GM19328 (cell line): ENCODE data around the gene RARG.

Source experiments
- ATAC-seq: cut with Tn5 transposase; IDR thresholded peaks from one replicate; pipeline ENCODE4 v1.9.1; 2021; ENCODE audit warnings: mild to moderate bottlenecking, moderate library complexity; ENCODE audit not compliant: unreplicated experiment

The RARG gene

DNA sequence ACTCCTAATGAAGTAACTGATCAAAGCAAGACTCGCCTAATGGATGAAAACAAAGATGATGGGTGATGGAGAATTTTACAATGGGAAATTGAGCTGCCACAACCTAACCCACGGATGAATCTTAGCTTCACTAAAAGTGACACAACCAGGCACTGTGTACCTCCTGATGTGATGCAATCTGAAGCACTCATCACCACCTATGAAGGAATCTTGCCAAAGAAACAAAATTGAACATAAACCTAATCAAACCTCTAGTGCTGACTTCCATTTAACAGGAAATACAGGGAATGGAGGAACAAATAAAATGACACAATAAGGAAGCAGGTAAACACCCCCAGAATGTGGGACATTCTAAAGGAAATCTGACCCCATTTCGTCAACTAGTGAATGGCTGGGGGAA, 13.3 kb upstream of the RARG start:
- no peak for ATAC-seq

DNA sequence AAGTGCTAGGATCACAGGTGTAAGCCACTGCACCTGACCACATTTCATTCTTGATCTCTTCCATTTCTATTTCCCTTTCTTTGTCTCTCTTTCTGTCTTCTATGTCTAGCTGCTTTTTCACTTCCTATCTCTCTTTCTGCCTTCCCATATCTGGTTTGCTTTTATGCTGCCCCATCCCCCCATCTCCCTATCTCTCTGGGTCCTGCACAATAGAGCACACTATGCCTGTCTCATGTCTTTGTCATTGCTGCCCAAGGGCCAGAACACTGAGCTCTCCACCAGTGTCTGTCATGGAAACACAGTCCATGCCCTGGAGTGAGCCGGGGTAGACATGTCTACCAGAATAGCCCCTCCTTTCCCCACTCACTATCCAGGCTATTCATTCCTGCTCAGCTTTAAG, 12.3 kb upstream of the RARG start:
- ATAC-seq, result no peak

DNA sequence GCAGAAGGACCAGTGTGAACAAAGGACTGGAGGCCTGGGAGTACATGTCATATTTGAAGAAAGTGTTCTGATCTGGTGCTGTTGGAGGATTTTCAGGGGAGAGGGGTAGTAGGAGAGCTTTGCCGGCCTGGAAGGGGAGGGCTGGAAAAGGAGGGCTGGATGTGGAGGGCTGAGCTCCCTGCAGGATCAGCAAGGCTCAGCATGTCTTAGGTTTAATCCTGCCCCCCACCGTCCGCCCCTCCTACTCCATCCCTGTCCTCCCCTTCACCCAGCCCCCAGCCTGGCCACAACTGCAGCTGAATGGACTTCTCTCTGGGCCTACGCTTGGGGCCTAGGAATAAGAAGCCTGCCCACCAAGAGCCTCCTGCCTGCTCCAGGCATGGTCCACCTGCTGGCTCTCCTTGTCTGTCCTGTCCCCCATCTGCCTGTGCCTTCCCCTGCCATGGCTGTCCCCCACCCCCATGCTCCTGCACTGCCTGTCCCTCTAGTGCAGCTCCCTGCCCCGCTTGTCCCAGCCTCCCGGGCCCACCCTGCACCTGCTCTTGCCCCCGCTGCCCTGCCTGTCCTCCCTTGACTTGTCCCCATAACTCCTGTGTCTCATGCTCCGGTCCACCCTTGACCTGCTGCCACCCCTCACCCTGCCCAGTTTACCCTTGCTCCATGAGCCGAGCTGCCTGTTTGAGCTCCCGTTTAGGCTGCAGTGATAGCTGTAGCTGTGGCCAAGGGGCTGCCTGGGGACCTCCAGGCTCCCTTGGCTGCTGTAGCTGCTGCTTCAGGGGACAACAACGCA, 9.8 kb upstream of the RARG start:
- ATAC-seq, result no peak

DNA sequence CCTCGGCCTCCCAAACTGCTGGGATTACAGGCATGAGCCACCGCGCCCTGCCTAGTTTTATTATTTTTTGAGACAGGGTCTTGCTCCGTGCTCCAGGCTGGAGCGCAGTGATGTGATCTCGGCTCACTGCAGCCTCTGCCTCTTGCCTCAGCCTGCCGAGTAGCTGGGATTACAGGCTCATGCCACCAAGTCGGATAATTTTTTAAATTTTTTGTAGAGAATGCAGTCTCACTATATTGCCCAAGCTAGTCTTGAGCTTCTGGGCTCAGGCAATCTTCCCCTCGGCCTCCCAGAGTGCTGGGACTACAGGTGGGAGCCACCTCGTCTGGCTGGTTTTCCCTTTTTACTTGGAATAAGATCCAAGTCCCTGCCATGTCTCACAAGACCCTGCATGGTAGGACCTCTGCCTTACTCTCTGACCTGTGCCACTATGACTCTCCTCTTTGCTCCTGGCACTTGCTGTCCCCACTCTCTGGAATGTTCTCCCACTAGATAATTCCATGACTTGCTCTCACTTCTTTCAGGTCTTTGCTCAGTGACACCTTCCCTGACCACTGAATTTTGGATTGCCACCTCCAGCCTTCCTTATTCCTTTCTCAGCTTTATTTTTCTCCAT, 7.7 kb upstream of the RARG start:
- ATAC-seq, result no peak

DNA sequence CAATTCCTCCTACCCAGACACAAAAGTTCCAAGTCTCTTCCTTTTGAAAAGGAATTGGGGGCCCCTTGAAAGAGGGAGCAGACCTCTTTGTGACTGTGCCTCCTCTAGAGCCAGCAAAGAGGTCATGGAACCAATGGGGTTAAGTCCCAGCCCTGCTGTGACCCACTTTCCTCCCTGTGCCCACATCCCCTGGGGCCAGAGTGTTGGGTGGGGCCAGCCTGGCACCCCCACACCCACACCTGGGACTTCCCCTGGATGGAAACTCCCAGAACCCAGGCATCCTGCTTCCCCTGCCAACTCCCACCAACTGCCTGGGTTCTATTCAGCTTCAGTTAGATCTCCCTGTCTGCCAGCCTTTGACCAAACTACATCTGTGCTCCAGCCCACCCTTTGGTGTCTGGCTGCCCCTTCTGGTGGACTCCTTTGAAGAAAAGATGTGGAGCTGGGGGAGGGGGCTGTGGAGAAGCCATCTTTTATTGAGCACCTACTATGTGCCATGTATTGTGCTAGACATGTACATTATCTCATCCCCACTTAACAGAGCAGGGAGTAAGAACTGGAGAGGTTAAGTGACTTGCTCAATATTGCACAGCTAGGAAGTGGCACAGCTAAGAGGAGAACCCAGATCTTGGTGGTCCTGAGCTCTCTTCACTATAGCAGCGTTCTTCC, 4.6 kb upstream of the RARG start:
- ATAC-seq, result no peak

DNA sequence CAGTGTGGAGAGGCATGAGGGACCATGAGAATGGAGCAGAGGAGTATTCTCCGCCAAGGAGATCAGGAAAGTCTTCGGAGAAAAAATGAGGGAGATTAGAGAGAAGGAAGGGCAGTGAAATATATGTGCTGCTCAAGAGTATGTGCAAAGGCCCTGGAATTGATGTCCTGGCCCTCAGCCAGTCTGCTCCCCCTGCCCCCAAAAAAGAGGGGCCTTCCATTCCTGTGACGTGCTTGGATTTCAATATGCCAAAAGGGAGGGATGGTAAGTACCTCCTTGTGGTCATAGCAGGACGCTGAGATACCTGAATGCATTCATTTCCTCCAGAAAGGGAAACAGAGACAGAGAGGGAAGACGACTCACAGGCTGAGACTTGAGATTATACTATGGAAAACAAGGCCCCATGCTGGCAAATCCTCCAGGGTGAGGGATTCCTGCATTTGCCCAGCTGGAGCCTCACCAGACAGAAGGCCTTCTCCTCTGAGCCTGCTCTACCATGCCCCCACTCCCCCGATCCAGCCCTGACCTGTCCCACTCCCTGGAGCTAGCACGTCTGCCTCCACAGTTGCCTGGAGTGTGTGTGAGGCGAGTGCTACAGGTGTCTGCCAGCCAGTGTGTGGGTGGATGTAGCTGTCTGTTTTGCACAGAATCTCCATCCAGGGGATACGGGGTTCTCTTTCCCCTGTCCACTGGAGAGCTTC, 3.9 kb upstream of the RARG start:
- ATAC-seq, result no peak

DNA sequence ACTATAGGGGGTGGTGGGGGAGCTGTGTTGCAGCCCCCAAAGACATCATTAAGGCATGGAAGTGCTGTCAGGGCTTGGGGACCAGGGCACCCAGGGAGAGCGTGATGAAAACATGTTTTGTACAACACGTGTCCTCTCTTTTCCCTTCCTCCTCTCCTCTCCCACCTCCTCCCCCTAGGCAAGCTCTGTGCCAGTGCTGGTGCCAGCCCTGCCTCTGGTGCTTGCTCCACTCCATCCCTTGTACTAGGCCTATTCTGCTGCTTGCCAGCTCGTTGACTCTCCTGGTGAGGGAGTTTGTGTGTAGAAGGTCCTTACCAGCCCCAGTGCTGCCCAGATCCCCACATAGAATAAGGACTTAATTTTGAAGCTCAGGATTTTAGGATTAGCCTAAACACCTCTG, 3.2 kb upstream of the RARG start:
- no peak for ATAC-seq

DNA sequence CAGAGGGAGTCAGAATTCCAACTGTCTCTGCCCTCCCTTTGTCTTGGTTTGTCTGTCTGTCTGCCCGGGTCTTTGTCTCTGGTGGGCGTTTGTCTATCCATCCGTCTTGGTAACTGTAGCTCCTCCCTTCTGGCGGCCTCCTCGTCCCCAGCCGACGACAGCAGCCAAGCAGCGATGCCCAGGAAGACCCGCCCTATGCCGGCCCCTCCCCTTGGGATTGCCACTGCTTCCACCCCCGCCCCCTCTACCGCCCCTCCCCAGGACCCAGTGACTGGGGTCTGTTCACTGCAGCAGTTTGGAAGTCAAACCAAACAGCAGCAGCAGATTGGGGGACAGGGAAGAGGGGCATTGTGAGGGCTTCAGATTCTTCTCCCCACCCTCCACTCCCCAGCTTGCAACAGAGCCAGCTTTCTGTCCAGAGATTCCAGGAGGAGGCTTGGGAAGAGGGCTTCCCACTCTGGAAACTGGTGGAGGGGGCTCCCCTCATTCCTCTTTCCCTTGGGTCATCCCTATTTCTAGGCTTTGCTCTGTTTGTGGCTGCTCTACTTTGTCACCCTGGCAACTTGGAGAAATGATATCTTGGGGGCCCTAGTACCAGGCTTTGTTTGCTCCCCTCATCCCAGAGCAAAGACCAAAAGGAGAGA, 2.4 kb upstream of the RARG start:
- no peak for ATAC-seq

DNA sequence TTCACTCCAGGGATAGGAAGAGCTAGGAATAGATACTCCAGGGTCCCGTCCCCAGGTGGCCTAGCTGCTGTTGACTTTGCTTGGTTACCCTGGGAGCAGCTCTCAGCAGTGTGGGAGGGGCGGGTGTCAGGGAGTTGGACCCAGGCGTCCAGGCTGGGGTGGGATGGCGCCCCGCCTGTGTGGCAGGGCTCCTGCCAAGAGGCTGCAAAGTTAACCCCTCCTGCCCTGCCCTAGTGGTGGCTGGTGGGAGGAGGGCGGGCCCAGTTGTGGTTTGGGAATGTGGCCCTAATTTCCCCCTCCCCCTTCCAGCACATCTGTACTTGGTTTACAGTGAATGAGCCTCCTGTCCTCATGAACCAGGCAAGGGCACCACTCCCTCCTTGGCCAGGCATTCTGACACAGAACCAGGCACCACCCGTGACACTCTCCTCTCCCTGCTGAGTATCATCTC, 1.7 kb upstream of the RARG start:
- ATAC-seq, result no peak

DNA sequence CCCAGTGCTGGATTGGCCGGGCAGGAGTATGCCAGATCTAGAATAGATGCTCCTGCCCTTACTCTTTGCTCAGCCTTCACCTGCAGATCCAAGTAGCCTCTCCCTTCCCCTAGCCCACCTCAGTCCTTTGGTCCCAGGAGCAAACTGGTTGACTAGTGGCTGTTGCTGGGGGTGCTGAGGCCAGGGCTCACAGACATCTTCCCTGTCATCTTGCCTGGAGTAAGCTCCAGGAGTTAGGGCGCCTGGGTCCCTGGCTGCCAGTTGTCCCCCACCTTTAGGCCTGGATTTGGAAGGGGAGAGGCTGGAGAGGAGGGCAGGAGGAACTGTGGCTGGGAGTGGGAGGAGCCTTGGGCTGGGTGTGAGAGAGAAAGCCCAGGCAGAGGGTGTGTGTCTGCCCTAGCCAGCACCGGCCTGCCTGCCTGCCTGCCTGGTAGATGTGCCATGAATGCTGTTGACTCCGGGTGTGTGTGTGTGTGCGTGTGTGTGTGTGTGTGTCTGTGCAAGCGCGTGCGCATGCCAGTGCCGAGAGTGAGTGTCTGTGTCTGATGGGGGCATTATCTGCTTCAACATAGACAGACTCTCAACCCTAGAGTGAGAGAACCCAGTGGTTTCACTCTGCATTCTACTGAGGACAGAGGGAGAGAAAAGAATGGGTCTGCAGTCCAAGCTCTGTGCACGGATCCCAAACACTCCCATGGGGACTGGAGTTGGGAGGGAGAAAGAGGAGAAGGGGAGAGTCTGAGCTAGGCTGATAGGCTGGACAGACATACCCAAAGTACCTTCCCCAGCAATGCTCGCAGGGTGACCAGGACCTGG, 845 bp upstream of the RARG start:
- no peak for ATAC-seq

DNA sequence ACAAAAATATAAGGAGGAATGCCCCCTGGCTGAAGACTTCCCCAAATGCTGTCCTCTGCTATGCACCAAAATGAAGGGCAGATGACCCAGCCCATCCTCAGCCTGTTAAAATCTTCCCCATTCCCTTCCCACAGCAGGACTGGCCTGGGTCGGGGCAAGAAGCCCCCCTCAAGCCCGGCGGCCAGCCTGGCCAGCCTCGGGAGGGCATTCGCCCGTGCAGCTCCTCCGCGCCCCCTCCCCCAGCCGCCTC, 413 bp downstream of the RARG start:
- ATAC-seq, result no peak

DNA sequence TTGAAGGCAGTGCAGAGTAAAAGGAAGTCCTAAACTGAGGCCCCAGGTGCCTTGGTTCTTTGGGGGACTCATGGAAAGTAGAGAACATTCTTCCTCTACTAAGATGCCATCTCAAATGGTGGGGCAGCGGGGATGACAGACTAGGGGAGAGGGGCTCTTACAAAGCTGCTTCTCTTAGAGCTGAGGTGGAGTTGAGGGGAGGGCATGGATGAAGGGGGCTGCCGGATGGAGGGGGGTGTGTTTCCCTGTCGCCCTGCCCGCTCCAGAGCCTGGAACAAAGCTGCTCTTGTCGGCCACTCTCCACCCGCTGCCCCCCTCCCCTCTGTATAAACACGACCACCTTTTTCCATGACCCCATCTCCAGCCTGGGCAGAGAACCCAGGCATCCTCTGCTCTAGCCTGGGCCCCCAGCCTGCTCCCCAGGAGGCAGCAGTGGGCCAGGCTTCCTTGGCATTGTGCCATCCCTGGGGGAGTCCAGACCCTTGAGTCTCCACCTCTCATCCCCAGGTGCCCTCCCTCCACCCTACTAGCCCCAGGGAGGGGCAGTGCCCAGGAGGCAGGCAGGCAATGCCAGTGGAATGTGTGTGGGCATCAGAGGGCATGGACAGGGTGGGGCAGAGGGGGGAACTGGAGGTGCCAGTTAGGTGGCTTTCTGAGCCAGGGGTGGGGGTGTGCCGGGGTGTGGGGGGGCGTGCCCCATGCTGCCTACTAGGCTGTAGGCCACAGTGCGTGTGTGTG, 1.7 kb downstream of the RARG start:
- no peak for ATAC-seq

DNA sequence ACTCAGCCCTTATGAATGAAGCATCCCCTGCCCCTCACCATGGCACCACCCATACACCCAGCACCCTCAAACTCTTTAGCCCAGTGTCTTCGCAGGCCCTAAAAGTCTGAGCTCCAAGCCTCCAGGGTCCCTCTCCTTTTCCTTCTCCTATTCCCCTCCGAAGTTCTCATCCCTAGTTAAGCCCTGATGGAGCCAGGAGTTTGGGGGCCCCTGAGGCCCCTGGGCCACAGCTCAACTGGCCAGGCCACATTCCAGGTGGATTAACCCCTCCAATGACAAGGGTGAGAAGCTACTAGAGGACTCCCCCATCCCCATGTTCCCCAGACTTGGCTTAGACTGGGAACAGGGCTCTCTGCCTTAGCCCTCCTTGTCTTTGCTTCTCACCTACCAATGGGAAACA, 2.6 kb downstream of the RARG start:
- ATAC-seq, result no peak

DNA sequence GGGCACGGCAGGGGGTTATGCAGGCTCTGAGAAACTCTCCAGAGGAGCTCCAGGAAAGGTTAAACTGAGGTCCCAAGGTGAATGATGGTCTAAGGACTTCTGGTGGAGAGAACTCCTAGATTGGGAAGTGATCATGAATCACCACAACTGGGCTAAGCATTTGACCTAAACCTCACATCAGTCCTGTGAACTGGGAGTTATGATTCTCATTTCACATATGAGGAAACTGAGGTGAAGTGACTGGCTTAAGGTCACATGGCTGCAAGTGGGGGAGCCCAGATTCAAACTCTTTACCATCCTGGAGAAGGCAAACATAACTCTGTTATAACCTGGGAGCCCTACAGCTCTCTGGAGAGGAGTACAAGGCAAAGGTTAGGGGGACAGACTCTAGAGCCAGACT, 4.2 kb downstream of the RARG start:
- no peak for ATAC-seq

DNA sequence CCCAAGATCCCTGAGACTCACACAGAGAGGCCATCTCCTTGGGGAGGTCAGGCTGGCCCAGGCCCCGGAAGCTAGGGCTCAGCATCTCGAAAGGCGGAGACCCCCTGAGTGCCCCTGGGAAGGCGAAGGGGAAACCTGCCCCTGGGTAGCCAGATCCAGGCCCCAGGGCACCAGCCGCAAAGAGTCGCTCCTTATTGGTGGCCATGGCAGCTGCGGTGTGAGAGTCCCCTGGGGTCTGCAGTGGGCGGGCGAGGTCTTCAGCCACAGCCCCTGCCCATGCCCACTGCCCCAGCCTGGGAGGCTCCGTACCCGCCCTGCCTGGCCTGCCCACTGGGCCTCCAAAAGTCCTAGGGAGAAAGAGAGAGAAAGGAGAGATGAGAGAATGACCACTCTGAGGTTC, 4.7 kb downstream of the RARG start:
- no peak for ATAC-seq

DNA sequence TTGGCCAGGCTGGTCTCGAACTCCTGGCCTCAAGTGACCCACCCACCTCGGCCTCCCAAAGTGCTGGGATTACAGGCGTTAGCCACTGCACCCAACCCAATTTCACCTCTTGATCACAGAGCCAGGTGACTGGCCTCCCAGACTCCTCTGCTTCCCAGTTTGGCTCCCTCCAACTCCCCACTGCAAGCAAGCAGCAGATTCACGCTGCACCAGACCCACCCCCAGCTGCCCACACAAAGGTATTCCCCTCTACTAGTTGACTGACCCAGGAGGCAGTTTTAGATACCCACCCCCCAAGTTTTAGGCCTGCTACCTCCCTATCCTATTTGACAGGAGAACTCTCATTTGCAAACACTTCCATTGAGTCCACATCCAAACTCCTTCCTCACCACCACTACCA, 5.2 kb downstream of the RARG start:
- no peak for ATAC-seq

DNA sequence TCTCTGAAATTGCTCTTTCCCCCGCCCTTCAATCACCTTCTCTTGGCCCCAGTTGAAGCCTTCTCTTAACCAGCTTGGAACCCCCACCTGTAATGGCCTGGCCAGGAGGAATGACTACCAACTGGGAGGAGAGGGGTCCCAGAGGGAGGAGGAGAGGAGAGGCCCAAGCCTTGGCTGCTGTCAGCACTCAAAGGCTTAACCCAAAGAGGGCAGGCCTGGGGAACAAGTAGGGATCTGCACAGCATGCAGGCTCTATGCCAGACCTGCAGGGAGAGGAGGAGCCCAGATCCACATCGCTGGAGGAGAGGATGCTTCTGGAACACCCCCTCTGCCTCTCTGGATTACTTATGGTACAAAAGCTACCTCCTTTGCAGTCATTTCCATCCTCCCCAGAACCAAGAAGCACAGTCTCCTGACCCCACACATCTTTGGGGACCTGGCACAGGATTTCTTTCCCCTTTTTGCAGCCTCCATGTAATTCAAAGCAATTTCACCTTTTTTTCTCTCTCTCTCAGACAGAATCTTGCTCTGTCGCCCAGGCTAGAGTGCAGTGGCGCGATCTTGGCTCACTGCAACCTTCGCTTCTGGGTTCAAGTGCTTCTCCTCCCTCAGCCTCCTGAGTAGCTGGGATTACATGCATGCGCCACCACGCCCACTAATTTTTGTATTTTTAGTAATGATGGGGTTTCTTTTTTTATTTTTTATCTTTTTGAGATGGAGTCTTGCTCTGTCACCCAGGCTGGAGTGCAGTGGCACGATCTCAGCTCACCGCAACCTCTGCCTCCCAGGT, 6.2 kb downstream of the RARG start:
- no peak for ATAC-seq

DNA sequence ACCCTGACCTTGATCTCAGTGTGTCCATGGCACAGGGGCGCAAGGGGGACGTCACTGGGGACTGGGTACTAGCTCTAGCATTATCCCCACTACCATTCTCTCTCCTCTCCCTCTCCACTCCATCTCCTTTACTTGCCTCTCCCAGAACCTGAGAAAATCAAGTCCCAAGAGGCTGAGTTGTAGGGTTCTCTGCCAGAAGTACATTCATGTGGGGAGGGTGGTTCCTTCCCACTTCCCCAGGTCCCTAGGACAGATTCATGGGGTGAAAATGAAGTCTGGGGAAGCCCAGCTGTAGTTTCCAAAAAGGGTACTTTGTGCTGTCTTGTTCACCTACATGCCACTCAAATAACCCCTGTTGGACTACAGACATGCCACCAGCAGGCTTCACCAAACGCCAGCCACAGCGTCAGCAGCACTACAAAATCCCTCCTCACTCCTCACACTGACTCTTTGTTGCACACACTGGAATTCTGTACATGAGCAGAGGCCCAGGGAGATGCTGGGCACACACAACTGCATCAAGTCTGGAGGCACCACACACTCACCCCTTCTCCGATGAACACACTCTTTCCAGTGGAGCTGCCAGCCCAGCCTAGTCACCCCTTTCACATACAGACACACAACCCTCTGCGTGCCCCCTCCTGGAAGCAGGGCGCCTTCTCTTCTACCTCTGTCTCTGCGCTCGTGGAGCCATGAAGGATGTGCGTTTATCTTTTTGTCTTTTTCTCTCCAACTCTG, 6.9 kb downstream of the RARG start:
- ATAC-seq, result no peak
